Progenitor cell of endocrine pancreas (in vitro differentiated cells): Measurements from ENCODE around the gene EXD2. TPM values are rescaled to one million over a fixed set of nuclear protein-coding genes. Genes with fewer than 3 reads are reported as not detected.
A peak's percentile ranks its signal among the peaks of the same experiment; 100 is the strongest.
"Not testable (repeated sequence)": the region's sequence is repeated elsewhere in the genome, so short reads cannot be mapped to it uniquely, and the experiment has no call there.

ENCODE experiments used
- DNase-seq: peaks from one replicate; pipeline ENCODE4 v3.0.0; 2021; ENCODE audit warnings: low spot score; ENCODE audit not compliant: unreplicated experiment
- H3K27ac Mint-ChIP-seq: 2 replicates; pipeline ENCODE4 v1.8.0; 2021; ENCODE audit warnings: mild to moderate bottlenecking, moderate library complexity, mixed read lengths
- H3K27me3 Mint-ChIP-seq: 2 replicates; pipeline ENCODE4 v1.8.0; 2021; ENCODE audit warnings: mixed read lengths
- H3K36me3 Mint-ChIP-seq: 2 replicates; pipeline ENCODE4 v1.8.0; 2022; ENCODE audit warnings: mixed read lengths; ENCODE audit not compliant: insufficient read depth
- H3K4me1 Mint-ChIP-seq: 2 replicates; pipeline ENCODE4 v1.8.0; 2021; ENCODE audit warnings: low read depth, mixed read lengths
- H3K4me3 Mint-ChIP-seq: 2 replicates; pipeline ENCODE4 v1.8.0; 2021; ENCODE audit warnings: low read depth, mild to moderate bottlenecking, moderate library complexity, mixed read lengths
- H3K9me3 Mint-ChIP-seq: 2 replicates; pipeline ENCODE4 v1.8.0; 2021; ENCODE audit warnings: low read depth, mixed read lengths
- total RNA-seq: library from RNA; stranded (reverse); gene quantifications from 2 replicates; pipeline ENCODE4 v1.2.1, GENCODE V29; 2021
- TF ChIP-seq, protein P1 (sequence below): fragments of 200-600 bp; sonication (generic); IDR thresholded peaks from one replicate; pipeline ENCODE4 v1.5.0; 2021; ENCODE audit warnings: antibody characterized with exemption, mild to moderate bottlenecking; ENCODE audit not compliant: unreplicated experiment

The EXD2 gene
- total RNA-seq, 1 donor from 2014 or later: 44.2 TPM

DNA sequence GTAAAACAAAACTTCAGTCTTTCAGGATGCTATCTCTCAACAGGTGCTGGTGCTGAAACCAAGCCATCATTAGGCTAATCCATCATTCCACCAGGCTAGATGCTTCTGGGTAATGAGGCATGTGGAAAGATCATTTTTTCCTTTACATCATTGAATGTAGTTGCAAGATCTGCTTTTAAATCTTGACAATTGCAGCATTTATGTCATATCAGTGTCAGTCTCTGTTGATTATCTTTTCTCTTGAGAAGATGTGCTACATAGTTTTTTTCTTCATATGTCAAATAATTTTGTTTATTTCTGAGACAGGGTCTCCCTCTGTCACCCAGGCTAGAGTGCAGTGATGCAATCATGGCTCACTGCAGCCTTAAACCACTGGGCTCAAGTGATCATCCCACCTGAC lies 16.2 kb upstream of the EXD2 start:
- Mint-ChIP-seq H3K4me1 (no peaks in the 10 kb centered on the region), H3K9me3 (no peaks in the 10 kb centered on the region), H3K4me3 (no peak overlapping the region), H3K27me3 (no peaks in the 10 kb centered on the region), H3K36me3 (no peaks in the 10 kb centered on the region), H3K27ac (no peak overlapping the region)
- TF ChIP-seq, protein P1, sequence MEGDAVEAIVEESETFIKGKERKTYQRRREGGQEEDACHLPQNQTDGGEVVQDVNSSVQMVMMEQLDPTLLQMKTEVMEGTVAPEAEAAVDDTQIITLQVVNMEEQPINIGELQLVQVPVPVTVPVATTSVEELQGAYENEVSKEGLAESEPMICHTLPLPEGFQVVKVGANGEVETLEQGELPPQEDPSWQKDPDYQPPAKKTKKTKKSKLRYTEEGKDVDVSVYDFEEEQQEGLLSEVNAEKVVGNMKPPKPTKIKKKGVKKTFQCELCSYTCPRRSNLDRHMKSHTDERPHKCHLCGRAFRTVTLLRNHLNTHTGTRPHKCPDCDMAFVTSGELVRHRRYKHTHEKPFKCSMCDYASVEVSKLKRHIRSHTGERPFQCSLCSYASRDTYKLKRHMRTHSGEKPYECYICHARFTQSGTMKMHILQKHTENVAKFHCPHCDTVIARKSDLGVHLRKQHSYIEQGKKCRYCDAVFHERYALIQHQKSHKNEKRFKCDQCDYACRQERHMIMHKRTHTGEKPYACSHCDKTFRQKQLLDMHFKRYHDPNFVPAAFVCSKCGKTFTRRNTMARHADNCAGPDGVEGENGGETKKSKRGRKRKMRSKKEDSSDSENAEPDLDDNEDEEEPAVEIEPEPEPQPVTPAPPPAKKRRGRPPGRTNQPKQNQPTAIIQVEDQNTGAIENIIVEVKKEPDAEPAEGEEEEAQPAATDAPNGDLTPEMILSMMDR: no peak
- no peak for DNase-seq

DNA sequence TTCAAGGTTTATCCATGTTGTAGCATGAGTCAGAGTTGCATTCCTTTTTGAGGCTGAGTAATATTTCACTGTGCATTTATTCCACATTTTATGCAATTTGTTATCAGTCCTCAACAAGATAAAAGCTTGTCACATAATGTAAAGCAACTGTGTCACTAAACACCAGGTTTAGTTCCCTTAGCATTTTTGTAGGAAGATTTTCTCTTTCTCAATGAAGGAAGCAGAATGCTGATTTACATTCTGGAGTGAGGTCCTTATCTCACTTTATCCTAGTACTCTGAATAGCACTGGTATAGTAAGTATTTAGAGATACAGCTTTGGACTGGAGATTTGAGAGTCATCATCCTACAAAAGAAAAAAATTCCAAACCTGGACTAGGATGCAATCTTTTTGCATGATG lies 9.8 kb upstream of the EXD2 start:
- no peak for DNase-seq
- Mint-ChIP-seq H3K27ac (no peak overlapping the region), H3K4me1 (no peaks in the 10 kb centered on the region), H3K9me3 (no peaks in the 10 kb centered on the region), H3K36me3 (no peaks in the 10 kb centered on the region), H3K4me3 (no peak overlapping the region), H3K27me3 (no peaks in the 10 kb centered on the region)
- TF ChIP-seq, protein P1: no peak

DNA sequence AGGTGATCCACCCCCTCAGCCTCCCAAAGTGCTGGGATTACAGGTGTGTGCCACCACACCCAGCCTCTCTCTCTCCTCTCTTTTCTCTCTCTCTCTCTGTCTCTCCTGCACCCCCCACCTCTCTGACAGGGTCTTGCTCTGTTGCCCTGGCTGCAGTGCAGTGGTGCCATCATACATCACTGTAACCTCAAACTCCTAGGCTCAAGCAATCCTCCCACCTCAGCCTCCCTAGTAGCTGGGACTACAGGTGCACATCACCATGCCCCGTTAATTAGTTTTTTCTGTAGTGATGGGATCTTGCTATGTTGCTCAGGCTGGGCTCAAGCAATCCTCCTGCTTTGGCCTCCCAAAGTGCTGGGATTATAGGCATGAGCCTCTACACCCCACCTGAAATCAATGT lies 8.7 kb upstream of the EXD2 start:
- not testable (repeated sequence) for H3K36me3 Mint-ChIP-seq, H3K9me3 Mint-ChIP-seq, DNase-seq, H3K4me3 Mint-ChIP-seq, H3K27me3 Mint-ChIP-seq, H3K4me1 Mint-ChIP-seq
- H3K27ac Mint-ChIP-seq: peak overlapping the region; percentile 7

DNA sequence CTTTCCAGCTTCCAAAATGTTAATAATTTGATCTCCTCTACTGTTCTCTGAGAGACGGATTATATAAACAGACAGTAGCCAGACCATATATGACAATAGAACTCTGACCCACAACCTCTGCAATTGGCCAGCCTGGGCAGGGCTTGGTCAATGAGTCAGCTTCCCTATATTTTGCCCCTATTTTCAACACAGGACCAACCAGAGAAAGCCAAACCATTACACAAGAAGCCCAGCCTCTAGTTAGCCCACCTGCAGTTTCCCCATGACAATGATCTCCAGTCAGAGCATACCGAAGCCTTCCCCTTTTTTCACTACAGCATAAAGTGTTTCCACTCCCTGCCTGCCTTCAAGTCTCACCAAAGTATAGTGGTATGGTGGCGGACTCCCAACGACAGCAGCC lies 7.6 kb upstream of the EXD2 start:
- TF ChIP-seq, protein P1: no peak
- peaks cover 2% of the 10 kb centered on the region for H3K4me1 Mint-ChIP-seq
- H3K27me3 Mint-ChIP-seq: no peaks in the 10 kb centered on the region
- H3K36me3 Mint-ChIP-seq: no peaks in the 10 kb centered on the region
- DNase-seq: no peak
- H3K9me3 Mint-ChIP-seq: no peaks in the 10 kb centered on the region
- no peak overlapping the region for H3K27ac Mint-ChIP-seq
- no peak overlapping the region for H3K4me3 Mint-ChIP-seq

DNA sequence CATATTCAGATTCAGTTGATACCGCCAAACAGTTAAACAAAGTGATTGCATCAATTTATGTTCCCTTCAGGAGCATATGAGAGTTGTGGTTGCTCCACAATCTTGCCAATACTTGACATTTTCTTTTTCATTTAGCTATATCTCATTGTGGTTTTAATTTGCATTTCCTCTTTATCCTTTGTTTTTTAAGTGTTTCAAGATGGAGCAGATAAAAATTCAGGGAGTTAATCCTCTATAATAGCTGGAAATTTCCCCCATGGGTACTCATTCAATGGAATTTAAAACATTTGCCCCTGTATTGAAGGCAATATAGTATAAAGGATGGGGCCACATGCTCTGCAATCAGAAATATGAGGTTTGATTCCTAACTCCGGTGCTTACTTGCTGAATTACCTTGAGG lies 1.1 kb upstream of the EXD2 start:
- Mint-ChIP-seq H3K4me1 (peaks cover 12% of the 10 kb centered on the region), H3K9me3 (no peaks in the 10 kb centered on the region), H3K36me3 (no peaks in the 10 kb centered on the region), H3K27ac (no peak overlapping the region), H3K27me3 (no peaks in the 10 kb centered on the region), H3K4me3 (no peak overlapping the region)
- no peak for DNase-seq
- TF ChIP-seq, protein P1: no peak

DNA sequence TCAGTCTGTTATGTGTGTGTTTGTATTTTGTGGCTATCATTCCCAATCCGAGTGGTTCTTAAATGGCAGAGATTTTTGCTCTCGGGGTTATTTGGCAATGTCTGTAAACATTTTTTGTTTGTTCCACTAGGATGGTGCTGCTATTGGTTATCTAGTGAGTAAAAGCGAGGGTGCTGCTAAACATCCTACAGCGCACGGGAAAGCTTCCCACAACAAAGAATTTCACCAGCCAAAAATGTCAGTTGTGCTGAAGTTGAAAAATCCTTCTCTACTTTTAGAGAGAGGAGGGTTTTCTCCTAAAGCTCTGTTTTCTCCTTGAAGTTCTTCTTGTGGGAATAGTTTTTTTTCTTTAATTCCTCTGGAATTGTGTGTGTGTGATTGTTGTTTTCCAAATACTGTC lies 2.4 kb downstream of the EXD2 start:
- H3K27ac Mint-ChIP-seq: peak overlapping the region; percentile 15
- H3K27me3 Mint-ChIP-seq: no peaks in the 10 kb centered on the region
- DNase-seq: no peak
- peak overlapping the region; percentile 92 for H3K4me3 Mint-ChIP-seq
- TF ChIP-seq, protein P1: no peak
- peaks cover 10% of the 10 kb centered on the region for H3K4me1 Mint-ChIP-seq
- H3K36me3 Mint-ChIP-seq: no peaks in the 10 kb centered on the region
- no peaks in the 10 kb centered on the region for H3K9me3 Mint-ChIP-seq
